ENCODE data around the gene PPP1R1B.

The PPP1R1B gene

DNA sequence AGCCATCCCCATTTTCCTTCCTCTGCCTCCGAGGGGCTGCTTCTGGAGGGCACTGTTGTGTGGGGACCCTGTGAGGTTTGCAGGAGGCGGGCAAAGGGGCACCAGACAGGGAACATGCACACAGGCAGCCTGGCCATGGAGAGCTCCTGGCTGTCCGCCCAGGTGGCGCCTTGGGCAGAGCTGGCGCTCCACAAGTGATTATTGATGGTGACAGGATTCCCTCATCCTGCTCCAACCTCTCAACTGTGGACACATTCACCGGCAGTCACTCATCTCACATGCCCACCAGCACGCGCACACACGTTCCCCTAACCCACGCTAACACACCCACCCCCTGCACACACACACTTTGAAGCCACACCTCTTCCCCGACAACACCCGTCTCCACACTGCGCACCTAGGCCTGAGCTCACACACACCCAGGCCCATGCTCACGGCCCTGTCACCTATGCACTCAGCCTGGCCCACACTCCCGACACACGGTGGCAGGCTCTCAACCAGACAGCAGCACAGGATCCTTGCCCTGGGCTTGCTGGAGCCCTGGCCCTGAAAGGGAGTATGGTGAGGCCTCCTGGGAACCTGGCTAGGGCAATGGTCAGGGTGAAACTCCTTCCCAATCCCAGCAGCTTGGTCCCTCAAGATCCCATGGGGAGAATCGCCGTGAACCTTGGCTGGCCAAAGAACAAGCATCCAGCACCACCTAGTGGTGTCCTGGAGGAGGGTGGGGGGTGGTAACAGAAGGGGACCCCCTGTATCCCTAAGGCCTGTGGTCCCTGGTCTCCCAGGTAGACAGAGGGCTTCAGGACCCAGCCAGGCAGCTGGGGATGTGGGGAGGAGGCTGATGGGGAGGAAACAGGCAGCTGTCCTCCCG is 45.1 kb downstream of the PPP1R1B start:
- peak; percentile 19 to 42 for DNase-seq

DNA sequence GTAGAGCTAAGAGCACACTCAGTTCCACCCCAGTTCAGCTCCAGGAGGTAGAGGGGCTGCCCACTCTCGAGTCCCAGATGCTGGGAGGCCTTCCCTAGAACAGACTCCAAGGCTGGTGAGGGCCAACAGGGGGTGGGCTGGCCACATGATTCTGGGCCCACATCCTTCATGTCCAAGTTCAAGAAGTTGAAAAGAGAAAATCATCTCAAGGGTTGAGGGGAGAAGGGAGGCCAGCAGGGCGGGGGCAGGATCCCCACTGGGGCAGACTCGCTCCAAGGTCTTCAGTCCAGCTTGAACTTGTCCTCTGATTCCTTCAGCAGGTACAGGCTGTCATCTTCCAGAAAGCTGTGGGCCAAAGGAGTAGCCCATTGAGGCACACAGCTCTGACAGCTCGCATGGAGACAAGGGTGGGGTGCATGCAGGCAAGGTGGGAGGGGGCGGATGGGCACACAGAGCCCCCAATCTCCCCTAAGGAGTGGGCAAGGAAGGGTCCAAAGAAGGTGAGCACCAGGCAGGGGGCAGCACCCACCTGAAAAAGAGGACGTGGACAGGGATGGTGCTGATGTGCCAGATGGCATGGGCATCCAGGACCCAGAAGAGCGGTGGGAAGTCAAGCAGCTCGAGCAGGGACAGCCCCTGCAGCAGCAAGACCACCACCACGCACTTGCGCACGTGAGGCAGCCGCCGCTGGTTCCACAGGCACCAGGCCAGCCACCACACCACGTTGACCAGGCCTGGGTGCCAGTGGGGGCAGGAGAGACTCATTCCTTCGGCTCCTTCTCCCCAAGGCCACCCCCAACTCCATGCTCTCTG is 46.0 kb downstream of the PPP1R1B start:
- DNase-seq = no peak

DNA sequence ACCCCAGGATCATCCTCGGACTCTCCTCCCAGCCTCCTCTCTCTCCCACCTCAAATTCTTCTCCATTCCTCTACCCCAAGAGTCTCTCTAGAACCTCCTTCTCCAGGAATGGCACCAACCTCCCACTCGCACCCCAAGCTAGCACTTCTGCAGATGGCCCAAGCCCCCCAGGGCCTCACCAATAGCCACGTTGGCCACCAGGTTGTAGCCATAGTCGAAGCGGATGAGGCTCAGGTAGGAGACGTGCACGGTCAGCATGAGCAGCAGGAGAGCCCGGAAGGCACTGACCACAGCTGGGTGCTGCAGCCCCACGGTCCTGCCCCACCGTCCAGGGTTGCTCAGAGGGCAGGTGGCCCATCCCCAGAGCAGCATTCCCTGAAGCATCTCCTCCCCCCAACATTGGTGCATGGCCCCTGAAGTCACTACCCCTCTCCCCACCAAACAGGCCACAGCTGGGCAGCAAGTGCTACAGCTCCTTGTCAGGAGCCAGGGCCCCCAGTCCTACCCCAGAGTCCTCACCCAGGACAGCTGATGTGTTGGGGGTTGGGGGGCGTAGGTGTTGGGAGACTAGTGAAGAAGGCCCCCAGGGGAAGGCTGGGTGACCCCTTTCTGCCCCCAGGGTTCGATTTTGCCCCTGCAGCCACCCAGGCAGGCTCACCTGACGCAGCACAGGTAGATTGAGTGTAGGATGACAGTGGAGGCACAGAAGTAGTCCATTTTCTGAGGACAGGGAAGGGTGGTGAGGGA is 46.8 kb downstream of the PPP1R1B start:
- no peak for DNase-seq

DNA sequence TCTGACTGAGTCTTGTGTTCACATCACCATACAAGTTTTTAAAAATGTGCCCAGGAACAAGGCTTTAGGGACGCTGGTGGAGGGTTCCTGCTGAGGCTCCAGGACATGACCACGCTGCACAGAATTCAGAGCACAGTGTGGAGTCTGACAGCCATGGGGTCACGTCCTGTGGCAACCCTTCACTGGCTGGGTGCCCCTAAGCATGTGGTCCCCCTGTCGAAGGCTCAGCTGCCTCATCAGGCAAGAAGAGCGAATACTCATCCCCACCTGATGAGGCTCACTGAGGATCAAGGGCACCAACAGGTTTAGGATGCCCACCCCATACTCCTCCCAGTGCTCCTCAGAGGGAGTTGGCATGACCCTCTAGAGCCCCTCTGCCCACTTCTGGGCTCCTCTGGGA is 47.4 kb downstream of the PPP1R1B start:
- DNase-seq = no peak

DNA sequence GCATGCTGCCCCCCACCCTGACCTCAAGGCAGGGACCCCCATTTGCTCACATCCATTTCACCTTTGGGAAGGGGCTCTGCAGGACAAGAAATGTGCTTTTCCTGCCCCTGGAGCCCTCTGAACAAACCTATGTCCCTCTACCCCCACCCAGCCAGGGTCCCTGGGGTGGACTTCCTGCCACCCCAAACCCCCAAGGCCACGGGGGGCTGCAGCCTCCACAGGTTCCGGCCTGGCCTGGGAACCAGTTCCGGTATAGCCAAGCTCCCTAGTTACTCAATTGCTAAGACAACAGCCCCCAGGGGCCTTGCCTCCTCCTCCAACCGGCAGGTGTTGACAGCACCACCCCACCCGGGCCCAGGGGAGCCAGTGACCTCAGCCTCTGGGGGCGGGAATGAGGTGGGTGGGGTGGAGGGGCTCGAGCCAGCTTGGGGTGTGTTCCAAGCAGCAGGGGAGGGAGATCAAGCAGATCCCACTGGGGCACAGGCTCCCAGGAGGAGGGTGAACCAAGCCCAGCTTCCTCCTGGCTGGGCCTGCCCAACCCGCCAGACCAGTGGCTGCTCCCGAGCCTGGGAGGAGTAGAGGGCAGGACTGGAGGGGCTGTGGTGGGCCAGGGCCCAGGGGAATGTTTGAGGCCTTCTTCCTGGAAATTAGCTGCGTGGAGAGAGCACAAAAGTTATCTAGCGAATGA is 48.1 kb downstream of the PPP1R1B start:
- DNase-seq = no peak

DNA sequence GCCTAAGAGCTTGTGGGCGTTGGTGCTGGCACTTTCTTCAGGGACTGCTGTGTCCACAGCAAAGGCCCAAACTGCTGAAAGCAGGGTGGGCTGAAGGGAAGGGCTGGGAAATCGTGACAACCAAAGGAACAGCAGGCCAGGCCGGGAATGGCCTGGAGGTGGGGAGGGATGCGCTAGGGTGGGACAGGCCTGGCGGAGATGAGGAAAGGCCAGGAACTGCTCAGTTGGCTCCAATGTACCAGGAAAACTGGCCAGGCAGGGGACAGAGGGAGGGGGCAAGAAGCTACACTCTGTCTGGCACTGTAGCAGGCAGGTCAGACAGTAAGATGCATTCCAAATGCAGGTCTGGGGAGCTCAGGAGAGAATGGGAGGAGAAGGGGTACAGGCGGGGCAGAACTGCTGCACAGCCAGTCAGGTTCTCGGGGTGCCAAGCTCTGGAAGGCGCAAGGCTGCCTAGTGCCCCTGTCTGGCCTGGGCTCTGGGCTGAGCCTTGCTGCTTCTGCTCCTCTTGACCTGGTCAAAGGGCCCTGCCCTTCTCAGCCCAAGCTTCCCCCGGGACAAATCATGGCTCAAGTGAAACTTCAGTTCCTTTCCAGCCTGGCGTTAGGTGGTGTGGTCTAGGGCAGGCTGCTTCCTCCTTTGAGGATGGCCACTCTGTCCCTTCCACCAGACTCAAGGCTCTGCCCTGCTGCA is 48.8 kb downstream of the PPP1R1B start:
- DNase-seq = no peak

DNA sequence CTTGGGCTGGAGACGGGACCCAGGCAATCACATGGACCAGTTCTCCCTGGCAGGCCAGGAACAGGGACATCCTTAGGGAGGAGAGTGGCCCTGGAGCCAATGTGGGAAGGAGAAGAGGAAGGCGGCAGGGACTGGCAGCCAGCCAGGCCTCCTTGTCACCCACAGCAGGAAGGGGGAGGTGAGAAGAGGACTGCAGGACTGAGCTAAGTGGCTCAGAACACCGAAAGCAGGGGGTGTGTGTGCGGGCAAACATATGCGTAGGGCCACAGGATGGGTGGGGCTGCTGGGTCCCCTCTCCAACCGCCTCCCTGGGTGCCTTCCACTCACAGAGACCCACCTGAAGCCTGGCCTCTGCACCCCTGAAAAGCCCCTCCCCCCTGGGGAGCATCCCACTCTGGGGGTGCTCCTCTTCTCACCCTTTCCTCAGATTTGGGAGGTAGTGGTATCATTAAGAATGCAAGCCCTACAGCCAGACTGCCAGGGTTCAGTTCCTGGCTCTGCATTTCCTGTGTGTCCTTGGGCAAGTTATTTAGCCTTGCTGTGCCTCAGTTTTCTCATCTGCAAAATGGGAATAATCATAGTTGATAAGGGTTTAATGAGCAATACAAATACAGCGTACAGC is 49.6 kb downstream of the PPP1R1B start:
- peak; percentile 62 for DNase-seq

DNA sequence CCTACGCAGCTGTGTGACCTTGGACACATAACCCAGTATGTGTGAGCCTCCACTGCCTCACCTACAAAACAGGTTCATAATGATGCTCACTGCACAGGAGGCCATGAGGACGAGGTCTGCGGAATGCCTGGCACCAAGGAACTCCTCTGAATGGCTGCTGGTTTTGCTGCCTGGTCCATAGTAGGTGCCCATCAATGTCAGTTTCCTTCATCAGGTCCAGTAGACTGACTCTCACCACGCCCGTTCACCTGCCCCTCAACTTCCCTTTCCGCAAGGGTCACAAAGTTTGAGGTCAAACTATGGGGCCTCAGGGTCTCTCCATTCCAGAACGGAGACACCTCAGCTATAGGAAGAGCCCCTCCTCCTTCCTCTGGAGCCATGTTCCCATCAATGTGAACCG is 50.3 kb downstream of the PPP1R1B start:
- no peak for DNase-seq

DNA sequence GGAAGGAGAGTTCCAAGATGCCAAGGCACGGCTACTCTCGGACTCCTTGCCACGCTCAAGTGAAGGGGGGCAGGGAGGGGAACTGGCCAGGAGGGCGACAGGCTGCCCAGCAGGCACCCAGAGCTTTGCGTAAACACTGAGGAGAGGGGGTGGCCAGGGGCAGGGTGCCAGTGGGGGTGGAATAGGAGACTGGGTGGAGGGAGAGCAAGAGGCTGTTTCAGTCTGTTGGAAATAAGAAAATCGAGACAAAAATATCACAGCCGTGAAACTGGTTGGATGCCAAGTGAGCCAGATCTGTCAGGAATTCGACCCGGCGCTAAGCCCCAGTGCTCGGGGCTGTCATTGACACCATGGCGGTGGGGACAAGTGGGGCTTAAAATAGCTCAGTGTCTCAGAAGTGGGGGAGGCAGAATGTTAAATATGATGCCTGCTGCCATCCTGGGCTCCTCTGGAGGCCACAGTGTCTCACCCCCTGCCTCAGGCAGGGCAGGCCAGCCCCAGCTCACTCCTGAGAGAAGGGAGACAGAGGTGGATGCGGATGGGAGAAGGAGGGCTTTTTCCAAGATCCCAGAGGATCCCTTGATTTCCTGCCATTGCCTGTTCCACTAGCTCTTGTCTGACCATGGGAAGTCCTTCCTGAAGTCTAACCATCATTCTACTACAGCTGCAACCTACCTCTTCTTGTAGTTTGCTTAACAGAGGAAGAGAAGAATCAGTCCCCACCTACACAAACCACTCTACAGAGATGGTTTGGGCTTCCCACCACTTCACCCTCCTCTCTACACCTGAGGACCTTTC is 51.0 kb downstream of the PPP1R1B start:
- no peak for DNase-seq

DNA sequence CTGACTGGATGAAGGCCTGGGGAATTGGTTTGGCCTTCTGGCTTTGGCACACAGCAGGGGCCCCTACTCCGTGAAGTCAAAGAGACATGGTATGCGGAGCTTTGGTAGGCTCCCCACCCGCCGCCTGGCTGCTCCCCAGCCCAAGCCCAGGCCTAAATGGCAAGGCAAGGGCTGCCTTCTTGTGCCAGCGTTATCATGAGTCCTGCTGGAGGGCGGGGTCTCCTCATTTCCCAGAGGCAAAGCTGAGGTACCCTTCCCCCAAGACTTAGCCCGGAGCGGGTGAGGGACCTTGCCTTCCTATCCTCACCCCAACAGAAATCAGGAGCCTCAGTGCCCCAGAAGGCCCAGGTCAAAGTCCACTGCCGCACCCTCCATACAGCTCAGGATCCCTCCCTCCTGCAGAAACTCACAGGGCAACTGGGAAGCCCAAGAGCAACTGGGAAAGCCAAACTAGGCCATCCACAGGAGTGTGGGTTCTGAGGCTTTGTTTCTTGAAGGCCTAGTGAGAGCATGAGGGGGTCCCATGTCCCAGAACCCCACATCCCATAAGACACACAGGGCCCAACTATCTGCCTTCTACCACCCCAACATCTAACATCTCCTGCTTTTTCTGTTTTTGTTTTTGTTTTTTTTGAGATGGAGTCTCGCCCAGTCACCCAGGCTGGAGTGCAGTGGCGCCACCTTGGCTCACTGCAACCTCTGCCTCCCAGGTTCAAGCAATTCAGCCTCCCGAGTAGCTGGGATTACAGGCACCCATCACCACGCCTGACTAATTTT is 51.8 kb downstream of the PPP1R1B start:
- no peak for DNase-seq

DNA sequence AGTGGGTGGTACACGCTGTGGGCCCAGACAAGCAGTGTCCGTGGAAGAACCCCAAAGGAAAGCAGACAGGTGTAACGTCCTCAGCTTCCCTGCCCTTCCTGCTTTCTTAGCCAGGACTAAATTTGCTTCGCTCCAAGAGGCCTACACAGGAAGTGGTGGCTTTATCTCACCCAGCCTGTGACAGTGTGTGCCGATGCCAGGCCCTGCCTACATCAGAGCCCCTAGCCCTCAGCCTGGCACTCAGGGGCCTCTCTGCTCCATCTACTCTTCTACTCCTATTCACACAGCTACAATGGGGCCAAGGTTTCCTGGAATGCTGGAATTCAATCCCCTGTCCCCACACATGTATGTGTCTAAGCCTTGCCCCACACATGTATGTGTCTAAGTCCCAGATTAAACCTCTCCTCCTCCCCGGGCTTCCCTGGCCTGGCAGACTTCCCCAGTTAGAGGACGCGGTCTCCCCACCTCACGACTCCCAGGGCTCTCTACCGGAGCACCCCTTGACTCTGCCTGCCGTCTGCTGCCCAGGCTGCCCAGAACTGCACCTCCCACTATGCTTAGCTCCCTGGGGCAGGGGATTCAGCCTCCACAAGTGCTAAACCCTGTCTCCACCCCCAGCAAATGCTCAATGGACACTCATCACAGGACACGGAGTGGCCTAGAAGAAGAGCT is 52.9 kb downstream of the PPP1R1B start:
- DNase-seq = peak in 1 of 2 experiments; percentile 7

DNA sequence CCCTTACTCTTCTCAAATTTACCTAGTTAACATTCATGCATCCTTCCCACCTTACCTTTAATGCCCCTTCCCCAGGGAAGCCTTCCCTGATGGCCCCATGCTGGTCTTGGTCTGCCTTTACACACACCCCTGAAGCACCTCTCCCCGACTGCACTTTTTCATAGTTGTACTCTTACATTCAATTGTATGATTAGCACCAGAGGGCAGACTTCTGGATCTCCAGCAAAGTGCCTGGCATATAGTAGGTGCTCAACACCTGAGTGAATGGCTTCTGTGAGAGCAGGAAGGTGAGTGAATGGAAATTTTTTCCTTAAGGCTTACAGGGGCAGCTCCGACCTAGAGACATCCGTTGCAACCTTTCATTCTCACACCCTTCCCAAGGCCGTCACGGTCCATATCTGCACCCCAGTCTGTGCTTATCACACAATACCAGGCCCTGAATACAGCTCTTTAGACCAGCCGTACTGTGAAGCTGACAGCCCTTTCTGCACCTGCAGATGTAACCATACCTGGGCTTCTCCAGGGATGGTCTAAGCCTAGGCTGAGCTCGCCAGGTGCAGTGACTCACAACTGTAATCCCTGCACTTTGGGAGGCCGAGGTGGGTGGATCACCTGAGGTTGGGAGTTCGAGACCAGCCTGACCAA is 56.7 kb downstream of the PPP1R1B start:
- no peak for DNase-seq

DNA sequence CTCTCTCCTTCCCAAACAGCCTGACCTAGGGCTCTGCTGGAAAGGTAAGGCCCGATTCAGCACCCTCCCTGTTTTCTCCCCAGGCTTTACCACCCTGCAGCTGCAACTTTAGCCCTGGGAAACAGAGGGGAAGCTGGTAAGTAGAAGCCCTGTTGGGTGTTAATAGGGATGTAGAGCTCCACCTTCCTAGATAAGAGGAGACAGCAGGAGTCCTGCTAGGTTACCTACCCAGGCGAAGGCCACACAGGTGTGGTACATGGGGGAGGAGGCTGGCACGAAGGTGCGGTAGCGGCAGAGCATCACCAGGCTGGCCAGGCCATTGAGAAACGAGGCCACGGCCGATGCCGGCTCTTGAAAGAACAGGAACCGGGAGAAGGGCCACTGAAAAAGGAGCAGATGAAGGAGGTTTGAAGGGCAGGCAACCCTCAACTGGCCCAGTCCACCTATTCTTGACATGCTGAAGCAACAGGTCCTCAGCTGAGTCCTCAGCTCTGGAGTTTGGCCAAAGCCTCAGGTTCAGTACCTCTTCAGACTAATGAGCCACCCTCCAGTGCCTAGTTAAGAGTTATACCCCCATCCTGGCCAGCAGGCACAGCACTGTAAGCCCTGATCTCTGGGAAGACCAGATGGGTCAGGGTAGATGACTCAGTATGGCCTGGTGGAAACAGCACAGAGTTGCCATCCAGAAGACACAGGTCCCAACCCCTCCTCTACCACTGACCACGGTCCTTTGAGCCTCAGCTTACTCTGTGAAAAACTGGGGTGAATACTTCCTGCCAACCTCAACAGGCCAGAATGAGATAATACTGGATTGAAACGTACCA is 57.8 kb downstream of the PPP1R1B start:
- no peak for DNase-seq
